Liver (tissue), 10 donors: ENCODE results near the gene CYP4F11. TPM values are rescaled to one million over a fixed set of nuclear protein-coding genes. Genes with fewer than 3 reads are reported as not detected.

Experiments used
- DNase-seq: peaks from one replicate; pipeline ENCODE4 v3.0.0-alpha.2; 2017; ENCODE audit warnings: low spot score
- H3K27ac ChIP-seq, 2 donors: one replicate each; pipeline ENCODE4 v1.7.0; 2013; ENCODE audit warnings: inconsistent platforms in 2 of 2, low read length in 2 of 2, control low read depth in 1 of 2, low read depth in 1 of 2, mild to moderate bottlenecking in 1 of 2
- H3K27me3 ChIP-seq, 4 donors: one replicate each; pipeline versions ENCODE4 v1.6.1 to v1.7.0; 2013; ENCODE audit warnings: low read length in 3 of 4, inconsistent platforms in 1 of 4, mild to moderate bottlenecking in 1 of 4, moderate library complexity in 1 of 4; ENCODE audit not compliant: control insufficient read depth in 4 of 4, insufficient read depth in 4 of 4
- H3K36me3 ChIP-seq, 4 donors: one replicate each; pipeline versions ENCODE4 v1.6.1 to v1.7.0; 2013; ENCODE audit warnings: low read length in 3 of 4, mild to moderate bottlenecking in 3 of 4, low read depth in 1 of 4, moderate library complexity in 1 of 4; ENCODE audit not compliant: control insufficient read depth in 4 of 4, insufficient read depth in 3 of 4
- H3K4me1 ChIP-seq, 4 donors: one replicate each; pipeline versions ENCODE4 v1.6.1 to v1.7.0; 2013; ENCODE audit warnings: low read length in 3 of 4, mild to moderate bottlenecking in 3 of 4, moderate library complexity in 1 of 4; ENCODE audit not compliant: control insufficient read depth in 4 of 4, insufficient read depth in 4 of 4
- H3K4me3 ChIP-seq, 3 donors: one replicate each; pipeline versions ENCODE4 v1.6.1 to v1.7.0; 2013; ENCODE audit warnings: low read length in 3 of 3, control low read depth in 1 of 3, low read depth in 1 of 3, mild to moderate bottlenecking in 1 of 3
- H3K9ac ChIP-seq, 2 donors: one replicate each; pipeline ENCODE4 v1.7.0; 2013; ENCODE audit warnings: low read length in 2 of 2, mild to moderate bottlenecking in 2 of 2, moderate library complexity in 2 of 2, control low read depth in 1 of 2, low read depth in 1 of 2
- H3K9me3 ChIP-seq, 4 donors: one replicate each; pipeline versions ENCODE4 v1.6.1 to v1.7.0; 2013; ENCODE audit warnings: low read length in 3 of 4; ENCODE audit not compliant: control insufficient read depth in 4 of 4
- EGR1 ChIP-seq, 2 donors: IDR thresholded peaks; 2 replicates each; pipeline ENCODE4 v1.6.1; 2016 to 2018; ENCODE audit warnings: antibody characterized with exemption in 2 of 2, low read depth in 2 of 2
- HNF4G ChIP-seq: IDR thresholded peaks from 2 replicates; pipeline ENCODE4 v1.6.1; 2016; ENCODE audit warnings: antibody characterized with exemption
- WGBS: extraction: QIAGEN DNeasy Blood & Tissue Kit; methylation state at CpG from one replicate; pipeline ENCODE4 v1.1.7; 2013; 5-methylcytosine and 5-hydroxymethylcytosine counted together
- polyA plus RNA-seq, 2 donors: library from polyadenylated mRNA; stranded (reverse) in 1 of 2; unstranded in 1 of 2; fragments of 200-250 nt in 1 of 2; fragments of >200 nt in 1 of 2; fragmentation: Nextera tagmentation in 1 of 2; extraction: Ambion mirVana in 1 of 2; gene quantifications; one replicate each; pipeline versions ENCODE4 v1.2.1 to v1.2.3, GENCODE V29; 2013 to 2015
- small RNA-seq: library from RNA; depleted of rRNA; stranded (forward); fragments of <200 nt; gene quantifications from one replicate; pipeline ENCODE3, GENCODE V24; 2014
- total RNA-seq, 2 donors: library from RNA; depleted of rRNA; stranded (reverse); fragments of >200 nt; gene quantifications; one replicate each; pipeline ENCODE4 v1.2.3, GENCODE V29; 2014
- TF ChIP-seq, protein P1 (sequence below): IDR thresholded peaks from 2 replicates; pipeline ENCODE4 v1.6.1; 2016; ENCODE audit warnings: antibody characterized with exemption
- donor health status: healthy.
- donor health status: healthy.
- donor health status: healthy.
- donor health status: healthy.
- donor health status: healthy.

CYP4F11 gene
- total and polyA plus RNA-seq, 4 donors, result 2.1 to 77.4 (median 32.3) TPM

DNA sequence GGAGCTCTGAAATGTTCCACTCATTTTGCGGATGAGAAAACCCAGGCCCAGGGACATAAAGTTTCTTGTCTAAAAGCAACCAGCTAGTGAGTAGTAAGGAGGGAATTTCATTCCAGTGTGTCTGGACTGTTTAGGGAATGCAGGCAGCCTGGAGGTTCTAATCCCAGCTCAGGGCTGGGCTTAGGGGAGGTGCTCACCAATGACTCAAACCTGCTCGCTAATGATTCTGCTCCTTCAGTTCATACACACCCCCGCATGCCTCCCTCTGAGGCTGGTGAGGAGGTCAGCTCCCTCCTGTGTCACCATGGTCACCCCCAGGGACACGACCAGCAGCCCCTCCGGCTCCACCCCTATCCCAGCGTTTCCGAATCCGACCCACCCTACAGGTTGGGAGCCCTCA lies 71.1 kb downstream of the CYP4F11 start:
- no peak overlapping the region for H3K27ac ChIP-seq
- no peaks in the 10 kb centered on the region for H3K36me3 ChIP-seq
- H3K27me3 ChIP-seq, result no peaks in the 10 kb centered on the region
- TF ChIP-seq HNF4G, result no peak
- TF ChIP-seq, protein P1, sequence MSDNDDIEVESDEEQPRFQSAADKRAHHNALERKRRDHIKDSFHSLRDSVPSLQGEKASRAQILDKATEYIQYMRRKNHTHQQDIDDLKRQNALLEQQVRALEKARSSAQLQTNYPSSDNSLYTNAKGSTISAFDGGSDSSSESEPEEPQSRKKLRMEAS, result no peak
- no peak for TF ChIP-seq EGR1 (IDR thresholded peaks at IDR 0.05; ENCODE audit: low read depth in 2 of 2)
- no peak overlapping the region for H3K9ac ChIP-seq
- H3K9me3 ChIP-seq, result no peaks in the 10 kb centered on the region
- WGBS, result 73% methylated on average over 8 of the region's 8 CpGs
- peaks cover 0 to 8% (median 2%) of the 10 kb centered on the region in 4 donors for H3K4me1 ChIP-seq
- no peak overlapping the region for H3K4me3 ChIP-seq
- DNase-seq, result no peak

DNA sequence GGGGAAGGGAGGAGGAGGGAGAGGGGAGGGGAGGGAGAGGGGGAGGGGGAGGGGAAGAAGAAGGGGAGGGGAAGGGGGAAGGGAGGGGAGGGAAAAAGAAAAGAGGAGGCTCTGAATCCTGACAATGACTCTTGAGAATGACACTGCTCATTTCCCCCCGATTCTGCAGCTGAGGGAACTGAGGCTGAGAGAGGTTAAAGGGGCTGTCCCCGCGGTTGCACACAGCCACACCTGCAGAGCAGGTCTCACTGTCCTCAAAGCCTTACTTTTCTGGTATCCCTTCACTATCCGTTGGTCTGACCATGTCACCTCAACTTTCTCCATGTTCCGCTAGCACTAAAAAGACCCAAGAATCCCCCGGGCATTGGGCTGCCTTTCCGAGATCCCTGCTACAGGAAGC lies 71.9 kb downstream of the CYP4F11 start:
- no peaks in the 10 kb centered on the region for H3K36me3 ChIP-seq
- H3K27me3 ChIP-seq, result no peaks in the 10 kb centered on the region
- H3K27ac ChIP-seq, result no peak overlapping the region
- H3K4me1 ChIP-seq, result peaks cover 0 to 8% (median 2%) of the 10 kb centered on the region in 4 donors
- H3K9ac ChIP-seq, result no peak overlapping the region
- TF ChIP-seq EGR1 (IDR thresholded peaks at IDR 0.05; ENCODE audit: low read depth in 2 of 2), result no peak
- no peak overlapping the region for H3K4me3 ChIP-seq
- no peaks in the 10 kb centered on the region for H3K9me3 ChIP-seq
- no peak for DNase-seq
- WGBS, result 48% methylated on average over 7 of the region's 7 CpGs

Small RNA genes within 50 kb of the gene (small RNA-seq; reads per million reads assigned to genes)
- gene CYP4F36P, result not detected

Other genes with a start within 250 kb of the CYP4F11 start
- gene OR10H2, start 206.5 kb downstream of the CYP4F11 start, total RNA-seq, result not detected
- not detected for gene OR10H2, start 206.5 kb downstream of the CYP4F11 start, polyA plus RNA-seq
- not detected for gene OR10H3, start 196.5 kb downstream of the CYP4F11 start, total RNA-seq
- gene OR10H3, start 196.5 kb downstream of the CYP4F11 start, polyA plus RNA-seq, result not detected
- not detected for gene OR10H5, start 146.9 kb downstream of the CYP4F11 start, total RNA-seq
- not detected for gene OR10H5, start 146.9 kb downstream of the CYP4F11 start, polyA plus RNA-seq
- under 1 TPM in 1 of 2 donors, not detected in 1; under 0.01 TPM for gene OR10H1, start 118.9 kb downstream of the CYP4F11 start, total RNA-seq
- not detected for gene OR10H1, start 118.9 kb downstream of the CYP4F11 start, polyA plus RNA-seq
- 100 to 1,000 TPM in 1 of 2 donors, 1 to 10 TPM in 1; 7.7 to 186 TPM for gene CYP4F2, start 36.5 kb downstream of the CYP4F11 start, total RNA-seq
- gene CYP4F2, start 36.5 kb downstream of the CYP4F11 start, polyA plus RNA-seq, result 10 to 100 TPM; 83.2 to 87.1 TPM
- gene OR10H4, start 14.5 kb upstream of the CYP4F11 start, total RNA-seq, result not detected
- gene OR10H4, start 14.5 kb upstream of the CYP4F11 start, polyA plus RNA-seq, result not detected
- 10 to 100 TPM; 40.8 to 59.9 TPM for gene TPM4, start 142.0 kb upstream of the CYP4F11 start, total RNA-seq
- 10 to 100 TPM; 19.8 to 46.0 TPM for gene TPM4, start 142.0 kb upstream of the CYP4F11 start, polyA plus RNA-seq
- gene RAB8A, start 177.4 kb upstream of the CYP4F11 start, total RNA-seq, result 10 to 100 TPM; 45.6 to 52.0 TPM
- gene RAB8A, start 177.4 kb upstream of the CYP4F11 start, polyA plus RNA-seq, result 10 to 100 TPM; 38.0 to 43.1 TPM
- 1 to 10 TPM; 1.2 to 2.9 TPM for gene HSH2D, start 209.2 kb upstream of the CYP4F11 start, total RNA-seq
- gene HSH2D, start 209.2 kb upstream of the CYP4F11 start, polyA plus RNA-seq, result 1 to 10 TPM in 1 of 2 donors, under 1 TPM in 1; 0.33 to 1.2 TPM
- not detected for gene CIB3, start 239.0 kb upstream of the CYP4F11 start, total RNA-seq
- not detected for gene CIB3, start 239.0 kb upstream of the CYP4F11 start, polyA plus RNA-seq